ENCODE data around the gene EXD3. TPM values are rescaled to one million over a fixed set of nuclear protein-coding genes. Genes with fewer than 3 reads are reported as not detected.

EXD3 gene
- total and polyA plus RNA-seq, 4 donors = 9.4 to 43.5 (median 27.6) TPM

DNA sequence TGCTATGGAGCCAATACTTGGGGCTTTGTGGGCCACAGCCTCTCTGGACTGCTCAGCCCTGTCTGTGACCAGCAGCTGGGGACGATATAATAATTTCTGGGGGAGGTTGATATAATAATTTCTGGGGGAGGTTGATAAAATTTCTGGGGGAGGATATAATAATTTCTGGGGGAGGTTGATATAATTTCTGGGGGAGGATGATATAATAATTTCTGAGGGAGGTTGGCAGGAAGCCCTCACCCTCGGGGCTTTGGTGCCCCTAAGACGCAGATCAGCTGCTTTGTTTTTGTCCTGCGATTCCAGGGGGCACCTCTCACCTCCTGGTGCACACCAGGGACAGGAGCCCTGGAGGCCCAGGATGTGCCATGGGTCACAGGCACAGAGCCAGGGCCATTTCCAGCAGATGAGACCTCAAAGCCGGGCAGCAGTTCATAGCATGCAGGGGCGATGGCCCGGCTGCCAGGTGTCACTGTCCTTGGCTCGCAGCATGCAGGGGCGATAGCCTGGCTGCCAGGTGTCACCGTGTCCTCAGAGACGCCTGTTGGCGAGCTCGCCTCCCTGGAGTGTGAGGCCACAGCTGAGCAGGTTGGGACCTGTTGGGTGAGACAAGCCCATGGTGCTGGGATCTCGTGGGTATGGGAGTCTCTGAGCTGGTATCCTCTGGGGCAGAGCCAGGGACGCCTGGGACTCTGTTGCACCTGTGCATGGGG is 149.2 kb downstream of the EXD3 start:
- peak in 1 of 6 donors; percentile 0 for DNase-seq (ENCODE audit: low read depth in 4 of 6, low spot score in 6 of 6)
- Histone ChIP-seq H3K36me3 (ENCODE audit: control insufficient read depth, insufficient read depth, low read length) (peaks cover 72% of the 10 kb centered on the region), H3K27ac (ENCODE audit: low read depth, low read length) (no peak overlapping the region), H3K4me3 (ENCODE audit: low read depth, low read length) (no peak overlapping the region), H3K9me3 (ENCODE audit: control insufficient read depth, insufficient read depth, low read length) (no peaks in the 10 kb centered on the region), H3K27me3 (ENCODE audit: control insufficient read depth, insufficient read depth, low read length) (peaks cover 27% of the 10 kb centered on the region), H3K4me1 (ENCODE audit: control insufficient read depth, insufficient read depth, low read length) (peaks cover 30% of the 10 kb centered on the region)
- 88% methylated on average over 15 of the region's 15 CpGs for WGBS (ENCODE audit: insufficient coverage)

DNA sequence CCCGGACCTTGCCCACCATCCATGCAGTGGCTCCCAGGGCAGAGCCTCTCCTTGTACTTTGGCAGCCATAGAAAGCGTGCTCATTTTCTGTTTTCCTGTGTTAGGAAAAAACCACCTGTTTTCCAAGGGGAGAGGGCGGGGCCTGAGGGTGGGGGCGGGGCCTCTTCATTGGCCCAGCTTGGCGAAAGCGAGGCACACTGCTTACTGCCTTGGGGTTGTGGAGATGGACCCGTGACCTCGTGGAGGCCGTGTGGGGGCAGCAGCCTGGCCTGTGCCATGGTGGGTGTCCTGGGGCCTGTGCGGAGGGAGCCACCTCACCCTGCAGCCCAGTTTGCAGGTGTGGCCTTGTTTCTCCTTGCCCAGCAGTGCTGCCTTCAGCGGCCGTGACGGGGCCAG is 149.9 kb downstream of the EXD3 start:
- Histone ChIP-seq H3K36me3 (ENCODE audit: control insufficient read depth, insufficient read depth, low read length) (peaks cover 78% of the 10 kb centered on the region), H3K4me3 (ENCODE audit: low read depth, low read length) (no peak overlapping the region), H3K27ac (ENCODE audit: low read depth, low read length) (no peak overlapping the region), H3K4me1 (ENCODE audit: control insufficient read depth, insufficient read depth, low read length) (peaks cover 29% of the 10 kb centered on the region), H3K9me3 (ENCODE audit: control insufficient read depth, insufficient read depth, low read length) (no peaks in the 10 kb centered on the region), H3K27me3 (ENCODE audit: control insufficient read depth, insufficient read depth, low read length) (peaks cover 22% of the 10 kb centered on the region)
- peak in 1 of 6 donors; percentile 0 for DNase-seq (ENCODE audit: low read depth in 4 of 6, low spot score in 6 of 6)
- 83% methylated on average over 13 of the region's 13 CpGs for WGBS (ENCODE audit: insufficient coverage)

DNA sequence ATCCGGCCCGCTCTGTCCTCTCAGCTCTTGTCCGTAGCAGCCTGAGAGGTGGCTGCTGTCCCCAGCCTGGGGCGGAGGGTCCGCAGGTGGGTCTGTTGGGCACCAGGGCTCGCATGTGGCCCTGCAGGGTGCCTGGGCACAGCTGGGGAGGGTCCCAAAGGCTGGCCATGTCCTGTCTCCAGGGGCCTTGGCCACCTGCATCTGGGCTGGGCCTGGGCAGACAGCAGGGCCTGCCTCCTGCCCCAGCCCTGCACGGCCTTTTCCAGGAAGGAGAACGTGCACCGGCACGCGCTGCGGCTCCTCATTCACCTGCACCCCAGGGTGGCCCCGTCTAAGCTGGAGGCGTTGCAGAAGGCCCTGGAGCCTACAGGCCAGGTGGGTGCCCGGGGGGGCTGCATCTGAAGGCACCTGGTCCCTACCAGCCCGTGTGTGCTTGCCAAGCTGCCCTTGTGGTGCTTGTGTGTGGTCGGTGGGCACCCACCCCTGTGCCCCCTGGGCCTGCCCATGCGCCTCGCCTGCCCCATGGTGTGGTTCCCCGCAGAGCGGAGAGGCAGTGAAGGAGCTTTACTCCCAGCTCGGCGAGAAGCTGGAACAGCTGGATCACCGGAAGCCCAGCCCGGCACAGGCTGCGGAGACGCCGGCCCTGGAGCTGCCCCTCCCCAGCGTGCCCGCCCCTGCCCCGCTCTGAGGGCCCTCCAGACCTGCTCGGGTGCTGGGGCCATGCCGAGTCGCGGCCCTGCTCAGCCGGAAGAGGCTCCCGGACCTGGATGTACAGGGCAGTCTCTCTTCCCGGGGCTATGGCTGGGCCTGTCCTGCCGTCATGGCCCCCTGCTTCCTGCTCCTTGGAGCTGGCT is 150.5 kb downstream of the EXD3 start:
- Histone ChIP-seq H3K27ac (ENCODE audit: low read depth, low read length) (no peak overlapping the region), H3K4me1 (ENCODE audit: control insufficient read depth, insufficient read depth, low read length) (peaks cover 23% of the 10 kb centered on the region), H3K36me3 (ENCODE audit: control insufficient read depth, insufficient read depth, low read length) (peaks cover 85% of the 10 kb centered on the region), H3K4me3 (ENCODE audit: low read depth, low read length) (no peak overlapping the region), H3K27me3 (ENCODE audit: control insufficient read depth, insufficient read depth, low read length) (peaks cover 16% of the 10 kb centered on the region), H3K9me3 (ENCODE audit: control insufficient read depth, insufficient read depth, low read length) (no peaks in the 10 kb centered on the region)
- WGBS (ENCODE audit: insufficient coverage) = 92% methylated on average over 39 of the region's 39 CpGs
- DNase-seq (ENCODE audit: low read depth in 4 of 6, low spot score in 6 of 6) = no peak

DNA sequence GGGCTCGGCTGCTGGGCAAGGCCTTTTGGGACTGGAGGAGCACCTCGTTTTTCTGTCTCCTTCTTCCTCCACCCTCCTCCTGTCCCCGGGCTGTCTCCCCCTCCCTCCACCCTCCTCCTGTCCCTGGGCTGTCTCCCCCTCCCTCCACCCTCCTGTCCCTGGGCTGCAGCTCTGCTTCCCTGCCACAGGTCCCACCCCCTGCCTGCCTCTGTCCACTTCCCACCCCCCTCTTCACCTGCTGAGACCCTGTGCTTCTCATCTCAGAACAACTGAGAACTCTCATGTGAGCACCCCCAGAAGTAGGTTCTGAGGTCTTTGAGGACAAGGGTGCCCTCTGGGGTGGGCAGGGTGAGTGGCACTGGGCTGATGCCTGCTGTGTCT is 151.3 kb downstream of the EXD3 start:
- Histone ChIP-seq H3K27me3 (ENCODE audit: control insufficient read depth, insufficient read depth, low read length) (peaks cover 8% of the 10 kb centered on the region), H3K36me3 (ENCODE audit: control insufficient read depth, insufficient read depth, low read length) (peaks cover 92% of the 10 kb centered on the region)
- WGBS (ENCODE audit: insufficient coverage) = 51% methylated on average over 3 of the region's 3 CpGs

DNA sequence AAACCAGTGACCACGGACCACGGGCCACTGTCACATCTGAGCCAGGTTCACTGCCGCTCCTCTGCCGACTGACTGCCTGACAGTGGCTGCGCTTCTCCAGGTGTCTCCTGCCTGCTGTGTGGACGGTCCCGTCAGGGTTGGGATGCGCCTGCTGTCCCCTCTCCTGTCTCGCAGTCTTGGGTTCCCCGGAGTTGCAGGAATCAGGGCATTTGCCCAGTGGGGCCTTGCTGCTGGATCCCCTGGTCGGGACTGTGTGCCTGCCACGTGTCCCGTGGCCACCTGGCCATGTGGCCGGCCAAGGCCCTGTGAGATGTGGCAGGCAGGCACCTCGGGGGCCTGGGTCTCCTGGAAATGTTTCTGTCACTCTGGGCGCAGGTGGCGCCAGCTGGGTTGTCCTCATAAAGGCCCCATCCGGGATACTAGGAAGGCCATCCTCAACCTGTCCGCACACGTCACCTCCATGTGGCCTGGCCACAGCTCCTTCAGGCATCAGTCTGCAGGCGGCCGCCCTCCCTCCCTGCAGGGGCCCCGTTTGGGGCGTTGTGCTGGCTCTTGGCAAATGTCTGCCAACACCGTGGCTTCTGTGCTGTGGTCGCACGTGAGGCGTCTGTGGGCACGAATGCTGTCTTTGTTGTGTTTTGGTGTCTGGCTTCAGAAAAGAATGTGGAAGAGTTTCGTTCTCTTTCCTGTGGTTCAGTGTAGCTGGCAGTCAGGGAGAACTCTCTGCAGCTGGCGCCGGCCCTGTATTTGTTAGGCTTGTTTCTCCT is 151.8 kb downstream of the EXD3 start:
- peak in 1 of 6 donors; percentile 0 for DNase-seq (ENCODE audit: low read depth in 4 of 6, low spot score in 6 of 6)
- H3K27me3 ChIP-seq (ENCODE audit: control insufficient read depth, insufficient read depth, low read length) = peaks cover 2% of the 10 kb centered on the region
- H3K4me1 ChIP-seq (ENCODE audit: control insufficient read depth, insufficient read depth, low read length) = peaks cover 10% of the 10 kb centered on the region
- H3K36me3 ChIP-seq (ENCODE audit: control insufficient read depth, insufficient read depth, low read length) = peaks cover 95% of the 10 kb centered on the region
- no peak overlapping the region for H3K4me3 ChIP-seq (ENCODE audit: low read depth, low read length)
- no peaks in the 10 kb centered on the region for H3K9me3 ChIP-seq (ENCODE audit: control insufficient read depth, insufficient read depth, low read length)
- 89% methylated on average over 28 of the region's 32 CpGs for WGBS (ENCODE audit: insufficient coverage)
- H3K27ac ChIP-seq (ENCODE audit: low read depth, low read length) = no peak overlapping the region

More for the DNA sequence above, 151.3 kb downstream of the EXD3 start:
- Histone ChIP-seq H3K9me3 (ENCODE audit: control insufficient read depth, insufficient read depth, low read length) (no peaks in the 10 kb centered on the region), H3K27ac (ENCODE audit: low read depth, low read length) (no peak overlapping the region), H3K4me1 (ENCODE audit: control insufficient read depth, insufficient read depth, low read length) (peaks cover 15% of the 10 kb centered on the region), H3K4me3 (ENCODE audit: low read depth, low read length) (no peak overlapping the region)
- DNase-seq (ENCODE audit: low read depth in 4 of 6, low spot score in 6 of 6) = no peak

DNA sequence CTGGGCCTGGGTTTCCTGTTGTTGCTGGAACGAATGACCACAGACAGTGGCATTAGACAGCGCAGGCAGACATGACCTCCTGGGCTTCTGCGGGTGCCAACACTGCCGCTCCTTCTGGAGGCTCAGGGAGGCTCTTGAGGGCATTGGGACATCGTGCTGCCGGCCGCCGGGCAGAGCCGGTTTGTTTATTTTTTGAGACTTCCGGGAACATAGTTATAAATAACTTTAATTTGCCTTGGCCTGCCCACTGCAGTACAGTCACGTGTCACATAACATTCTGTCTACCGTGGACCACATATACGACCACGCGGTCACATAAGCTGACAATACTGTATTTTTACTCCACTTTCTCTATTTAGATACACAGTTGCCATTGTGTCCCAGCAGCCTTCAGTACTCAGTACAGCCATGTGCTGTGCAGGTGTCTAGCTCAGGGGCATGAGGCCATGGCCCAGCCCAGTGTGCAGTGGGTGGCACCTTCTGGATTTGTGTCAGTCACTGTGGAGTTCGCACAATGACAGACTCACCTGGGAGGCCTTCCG is 153.7 kb downstream of the EXD3 start:
- H3K9me3 ChIP-seq (ENCODE audit: control insufficient read depth, insufficient read depth, low read length) = no peaks in the 10 kb centered on the region
- peaks cover 96% of the 10 kb centered on the region for H3K36me3 ChIP-seq (ENCODE audit: control insufficient read depth, insufficient read depth, low read length)
- peaks cover 2% of the 10 kb centered on the region for H3K4me1 ChIP-seq (ENCODE audit: control insufficient read depth, insufficient read depth, low read length)
- peak in 1 of 6 donors; percentile 0 for DNase-seq (ENCODE audit: low read depth in 4 of 6, low spot score in 6 of 6)
- 94% methylated on average over 13 of the region's 17 CpGs for WGBS (ENCODE audit: insufficient coverage)
- H3K27me3 ChIP-seq (ENCODE audit: control insufficient read depth, insufficient read depth, low read length) = no peaks in the 10 kb centered on the region
- no peak overlapping the region for H3K4me3 ChIP-seq (ENCODE audit: low read depth, low read length)
- no peak overlapping the region for H3K27ac ChIP-seq (ENCODE audit: low read depth, low read length)

DNA sequence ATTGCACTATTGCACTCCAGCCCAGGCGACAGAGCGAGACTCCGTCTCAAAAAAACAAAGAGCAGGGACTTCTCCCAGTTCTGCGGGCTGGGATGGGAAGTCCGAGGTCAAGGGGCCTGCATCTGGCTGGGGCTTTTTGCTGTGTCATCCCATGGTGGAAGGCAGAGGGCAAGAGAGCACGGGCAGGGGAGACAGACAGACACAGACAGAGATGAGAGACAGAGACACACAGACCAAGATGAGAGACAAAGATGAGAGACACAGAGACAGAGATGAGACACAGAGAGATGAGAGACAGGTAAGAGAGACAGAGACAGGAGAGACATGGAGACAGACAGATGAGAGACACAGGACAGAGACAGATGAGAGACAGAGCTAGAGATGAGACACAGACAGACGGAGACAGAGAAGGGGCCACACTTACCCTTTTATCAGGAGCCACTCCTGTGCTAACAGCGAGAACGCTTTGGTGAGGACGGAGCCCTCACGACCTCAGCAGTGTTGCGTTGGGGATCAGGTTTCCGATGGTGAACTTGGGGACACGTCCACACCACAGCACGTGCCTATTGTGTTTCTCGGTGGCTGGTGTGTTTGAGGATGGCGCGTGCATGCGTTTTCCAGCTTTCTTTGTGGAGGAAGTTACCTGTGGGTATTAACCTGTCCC is 154.3 kb downstream of the EXD3 start:
- H3K9me3 ChIP-seq (ENCODE audit: control insufficient read depth, insufficient read depth, low read length) = no peaks in the 10 kb centered on the region
- no peak overlapping the region for H3K4me3 ChIP-seq (ENCODE audit: low read depth, low read length)
- no peaks in the 10 kb centered on the region for H3K4me1 ChIP-seq (ENCODE audit: control insufficient read depth, insufficient read depth, low read length)
- no peak overlapping the region for H3K27ac ChIP-seq (ENCODE audit: low read depth, low read length)
- peak in 1 of 6 donors; percentile 0 for DNase-seq (ENCODE audit: low read depth in 4 of 6, low spot score in 6 of 6)
- WGBS (ENCODE audit: insufficient coverage) = 93% methylated on average over 18 of the region's 19 CpGs
- no peaks in the 10 kb centered on the region for H3K27me3 ChIP-seq (ENCODE audit: control insufficient read depth, insufficient read depth, low read length)
- peaks cover 96% of the 10 kb centered on the region for H3K36me3 ChIP-seq (ENCODE audit: control insufficient read depth, insufficient read depth, low read length)

DNA sequence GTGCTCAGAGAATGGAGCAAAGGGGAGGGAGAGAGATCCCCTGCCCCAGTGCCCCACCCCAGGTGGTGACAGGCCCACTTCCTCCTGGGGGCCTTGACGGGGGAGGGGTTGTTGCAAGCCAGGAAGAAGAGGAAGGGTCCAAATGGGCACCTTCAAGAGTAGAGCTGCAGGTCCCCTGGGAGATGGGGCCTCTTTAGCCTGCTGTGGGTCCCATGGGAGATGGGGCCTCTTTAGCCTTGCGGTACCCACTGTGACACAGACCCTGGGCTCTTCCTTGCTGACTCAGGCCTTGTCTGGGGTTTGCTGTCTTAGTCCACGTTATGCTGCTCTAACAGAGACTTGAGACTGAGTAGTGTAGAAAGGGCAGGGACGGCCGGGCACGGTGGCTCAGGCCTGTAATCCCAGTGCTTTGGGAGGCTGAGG is 155.0 kb downstream of the EXD3 start:
- H3K27ac ChIP-seq (ENCODE audit: low read depth, low read length) = no peak overlapping the region
- H3K4me1 ChIP-seq (ENCODE audit: control insufficient read depth, insufficient read depth, low read length) = no peaks in the 10 kb centered on the region
- peak in 1 of 6 donors; percentile 0 for DNase-seq (ENCODE audit: low read depth in 4 of 6, low spot score in 6 of 6)
- 100% methylated on average over 3 of the region's 6 CpGs for whole genome bisulfite sequencing (ENCODE audit: insufficient coverage)
- peaks cover 97% of the 10 kb centered on the region for H3K36me3 ChIP-seq (ENCODE audit: control insufficient read depth, insufficient read depth, low read length)
- no peaks in the 10 kb centered on the region for H3K9me3 ChIP-seq (ENCODE audit: control insufficient read depth, insufficient read depth, low read length)
- no peak overlapping the region for H3K4me3 ChIP-seq (ENCODE audit: low read depth, low read length)
- no peaks in the 10 kb centered on the region for H3K27me3 ChIP-seq (ENCODE audit: control insufficient read depth, insufficient read depth, low read length)
